Adipocyte (in vitro differentiated cells): ENCODE data around the gene LEKR1.
A peak's percentile ranks its signal among the peaks of the same experiment; 100 is the strongest.
"Not testable (repeated sequence)": the region's sequence is repeated elsewhere in the genome, so short reads cannot be mapped to it uniquely, and the experiment has no call there.

Experiments
- DNase-seq: peaks from one replicate; pipeline ENCODE4 v3.0.0-alpha.2; 2015; ENCODE audit warnings: low read depth
- H3K27me3 ChIP-seq: replicated peaks from 2 replicates; pipeline ENCODE4 v1.7.0; 2013; ENCODE audit warnings: mild to moderate bottlenecking, low read length, moderate library complexity; ENCODE audit not compliant: control insufficient read depth, insufficient read depth
- H3K36me3 ChIP-seq: 2 replicates; pipeline ENCODE4 v1.7.0; 2013; ENCODE audit warnings: low read length, mild to moderate bottlenecking, moderate library complexity; ENCODE audit not compliant: control insufficient read depth, insufficient read depth, severe bottlenecking
- H3K4me1 ChIP-seq: 2 replicates; pipeline ENCODE4 v1.7.0; 2013; ENCODE audit warnings: mild to moderate bottlenecking, low read length, moderate library complexity; ENCODE audit not compliant: control insufficient read depth, insufficient read depth
- H3K4me3 ChIP-seq: 2 replicates; pipeline ENCODE4 v1.7.0; 2013; ENCODE audit warnings: mild to moderate bottlenecking, low read length, moderate library complexity
- H3K9ac ChIP-seq: 2 replicates; pipeline ENCODE4 v1.7.0; 2013; ENCODE audit warnings: mild to moderate bottlenecking, low read length, moderate library complexity
- H3K9me3 ChIP-seq: 2 replicates; pipeline ENCODE4 v1.7.0; 2013; ENCODE audit warnings: mild to moderate bottlenecking, low read length, moderate library complexity; ENCODE audit not compliant: control insufficient read depth

The LEKR1 gene

DNA sequence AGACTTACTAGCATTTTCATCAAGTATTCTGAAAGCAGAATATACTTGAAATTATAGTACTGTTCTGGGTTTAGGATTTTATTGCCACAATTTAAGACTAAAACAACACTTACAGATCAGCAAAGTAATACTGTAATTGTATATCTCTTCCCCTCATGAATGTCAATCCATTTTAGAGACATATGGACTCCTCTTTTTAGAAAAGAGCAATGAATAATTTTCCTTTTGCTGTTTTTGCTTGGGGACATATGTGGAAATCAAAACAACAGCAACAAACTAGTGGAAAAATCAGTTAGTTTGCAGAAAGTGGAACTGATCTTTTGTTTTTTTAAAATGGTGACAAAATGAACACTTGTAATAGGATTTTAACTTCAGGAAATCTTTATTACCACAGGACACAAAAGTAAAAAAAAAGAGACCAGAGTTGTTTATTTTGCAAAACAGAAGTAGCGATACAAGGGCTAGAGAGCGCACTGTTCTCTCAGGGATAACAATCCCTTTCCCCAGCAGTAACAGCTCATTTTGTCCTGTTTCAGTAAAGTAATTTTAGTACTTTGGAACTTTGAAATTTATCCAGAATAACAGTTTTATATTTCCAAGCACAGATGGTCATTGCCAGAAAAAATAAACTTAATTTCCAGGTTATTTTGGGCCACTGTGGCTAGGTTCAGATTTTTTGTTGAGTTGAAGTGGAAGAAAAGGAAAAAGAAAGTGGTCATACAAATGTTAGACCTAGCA is 17.1 kb downstream of the LEKR1 start:
- H3K4me1 ChIP-seq: peaks cover 25% of the 10 kb centered on the region
- H3K36me3 ChIP-seq: no peaks in the 10 kb centered on the region
- no peak for DNase-seq
- no peaks in the 10 kb centered on the region for H3K27me3 ChIP-seq
- peak overlapping the region; percentile 71 for H3K9ac ChIP-seq
- H3K4me3 ChIP-seq: peak overlapping the region; percentile 65
- no peaks in the 10 kb centered on the region for H3K9me3 ChIP-seq

- Histone ChIP-seq H3K36me3 (no peaks in the 10 kb centered on the region), H3K4me1 (peaks cover 22% of the 10 kb centered on the region), H3K27me3 (no peaks in the 10 kb centered on the region), H3K4me3 (no peak overlapping the region), H3K9ac (peak overlapping the region; percentile 14), H3K9me3 (no peaks in the 10 kb centered on the region)
- peak; percentile 84 for DNase-seq
These were observed 21.7 kb downstream of the LEKR1 start for GRCh38 chr3:156847752-156848448.

- Histone ChIP-seq H3K36me3 (no peaks in the 10 kb centered on the region), H3K4me3 (no peak overlapping the region), H3K4me1 (no peaks in the 10 kb centered on the region), H3K27me3 (no peaks in the 10 kb centered on the region), H3K9ac (no peak overlapping the region), H3K9me3 (no peaks in the 10 kb centered on the region)
- DNase-seq: no peak
These were observed 33.4 kb downstream of the LEKR1 start for GRCh38 chr3:156859578-156859977.

GRCh38 chr3:156860873-156861272 is 34.7 kb downstream of the LEKR1 start:
- DNase-seq: no peak
- no peak overlapping the region for H3K4me3 ChIP-seq
- H3K9me3 ChIP-seq: no peaks in the 10 kb centered on the region
- no peak overlapping the region for H3K9ac ChIP-seq
- H3K27me3 ChIP-seq: no peaks in the 10 kb centered on the region
- no peaks in the 10 kb centered on the region for H3K4me1 ChIP-seq
- H3K36me3 ChIP-seq: no peaks in the 10 kb centered on the region

- no peak overlapping the region for H3K4me3 ChIP-seq
- no peaks in the 10 kb centered on the region for H3K9me3 ChIP-seq
- H3K27me3 ChIP-seq: no peaks in the 10 kb centered on the region
- H3K36me3 ChIP-seq: no peaks in the 10 kb centered on the region
- no peaks in the 10 kb centered on the region for H3K4me1 ChIP-seq
- no peak overlapping the region for H3K9ac ChIP-seq
- no peak for DNase-seq
These were observed 36.2 kb downstream of the LEKR1 start for GRCh38 chr3:156862338-156862737.

GRCh38 chr3:156865732-156866131 is 39.6 kb downstream of the LEKR1 start:
- no peaks in the 10 kb centered on the region for H3K36me3 ChIP-seq
- peak; percentile 15 for DNase-seq
- no peak overlapping the region for H3K9ac ChIP-seq
- no peaks in the 10 kb centered on the region for H3K4me1 ChIP-seq
- H3K9me3 ChIP-seq: no peaks in the 10 kb centered on the region
- H3K27me3 ChIP-seq: no peaks in the 10 kb centered on the region
- H3K4me3 ChIP-seq: no peak overlapping the region

- H3K9me3 ChIP-seq: peaks cover 5% of the 10 kb centered on the region
- no peaks in the 10 kb centered on the region for H3K27me3 ChIP-seq
- DNase-seq: no peak
- no peak overlapping the region for H3K4me3 ChIP-seq
- H3K36me3 ChIP-seq: no peaks in the 10 kb centered on the region
- H3K9ac ChIP-seq: no peak overlapping the region
- H3K4me1 ChIP-seq: no peaks in the 10 kb centered on the region
These were observed 41.0 kb downstream of the LEKR1 start for GRCh38 chr3:156867174-156867573.

DNA sequence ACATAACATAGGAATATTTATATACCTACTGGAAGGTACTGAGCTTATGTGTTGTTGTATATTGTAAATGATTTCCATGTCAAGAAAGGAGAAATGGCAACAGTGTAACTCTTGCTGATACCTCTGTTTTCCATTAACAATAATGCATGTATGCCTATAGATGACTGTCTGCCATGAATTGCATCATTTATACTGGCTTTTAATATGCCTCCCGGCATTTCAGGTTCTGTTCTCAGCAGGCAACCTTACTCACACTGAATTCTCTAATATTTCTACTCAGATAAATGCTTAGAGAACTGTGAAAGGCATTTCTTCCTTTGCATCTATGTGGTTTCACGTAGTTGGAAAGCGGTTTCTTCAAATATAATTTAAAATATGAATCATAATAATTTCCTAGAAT is 41.8 kb downstream of the LEKR1 start:
- Histone ChIP-seq H3K4me1 (no peaks in the 10 kb centered on the region), H3K27me3 (no peaks in the 10 kb centered on the region), H3K9ac (no peak overlapping the region), H3K36me3 (no peaks in the 10 kb centered on the region), H3K9me3 (peaks cover 12% of the 10 kb centered on the region), H3K4me3 (no peak overlapping the region)
- DNase-seq: no peak

DNA sequence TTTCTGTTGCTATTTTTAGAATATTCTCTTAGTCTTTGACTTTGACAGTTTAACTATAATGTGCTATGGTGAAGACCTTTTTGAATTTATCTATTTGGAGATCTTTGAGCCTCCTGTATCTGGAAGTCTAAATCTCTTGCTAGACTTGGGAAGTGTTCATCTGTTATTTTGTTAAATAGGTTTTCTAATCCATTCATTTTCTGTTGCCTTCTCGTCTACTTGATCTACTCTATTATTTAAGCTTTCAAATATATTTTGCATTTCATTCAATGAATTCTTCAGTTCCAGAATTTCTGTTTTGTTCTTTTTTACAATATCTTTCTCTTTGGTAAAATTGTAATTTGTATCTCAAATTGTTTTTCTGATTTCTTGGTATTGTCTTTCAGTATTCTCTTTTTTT is 47.8 kb downstream of the LEKR1 start:
- DNase-seq: no peak
- peaks cover 41% of the 10 kb centered on the region for H3K9me3 ChIP-seq

GRCh38 chr3:156879491-156879890 is 53.3 kb downstream of the LEKR1 start:
- H3K4me3 ChIP-seq, H3K4me1 ChIP-seq, H3K36me3 ChIP-seq, H3K9ac ChIP-seq, H3K27me3 ChIP-seq, DNase-seq: not testable (repeated sequence)
- peaks cover 33% of the 10 kb centered on the region for H3K9me3 ChIP-seq

More for the DNA sequence above, 47.8 kb downstream of the LEKR1 start:
- Histone ChIP-seq H3K4me3 (no peak overlapping the region), H3K27me3 (no peaks in the 10 kb centered on the region), H3K4me1 (no peaks in the 10 kb centered on the region), H3K36me3 (no peaks in the 10 kb centered on the region), H3K9ac (no peak overlapping the region)

GRCh38 chr3:156885761-156886160 is 59.6 kb downstream of the LEKR1 start:
- Histone ChIP-seq H3K9me3 (peaks cover 17% of the 10 kb centered on the region), H3K9ac (no peak overlapping the region), H3K4me3 (no peak overlapping the region), H3K36me3 (no peaks in the 10 kb centered on the region), H3K4me1 (no peaks in the 10 kb centered on the region), H3K27me3 (no peaks in the 10 kb centered on the region)
- DNase-seq: no peak
